Smooth muscle cell (in vitro differentiated cells): Measurements from ENCODE around the gene ECSCR. TPM values are rescaled to one million over a fixed set of nuclear protein-coding genes. Genes with fewer than 3 reads are reported as not detected.

Source experiments
- DNase-seq: peaks from one replicate; lab custom pipeline; 2025; ENCODE audit not compliant: unreplicated experiment; lab: John Stamatoyannopoulos, UW
- H2AFZ ChIP-seq: fragments of 200-600 bp; sonication (generic); 2 replicates; pipeline ENCODE4 v1.6.0; 2016; ENCODE audit warnings: antibody characterized with exemption, low read depth, mild to moderate bottlenecking
- H3F3A ChIP-seq: fragments of 200-600 bp; sonication (generic); 2 replicates; pipeline ENCODE4 v1.6.0; 2017; ENCODE audit warnings: antibody characterized with exemption, low read depth
- H3K27ac ChIP-seq: fragments of 200-600 bp; sonication (generic); 2 replicates; pipeline ENCODE4 v1.5.1; 2016; ENCODE audit warnings: low read depth, mild to moderate bottlenecking
- H3K27me3 ChIP-seq: fragments of 200-600 bp; sonication (generic); 2 replicates; pipeline ENCODE4 v1.6.1; 2016; ENCODE audit warnings: low read depth, mild to moderate bottlenecking
- H3K36me3 ChIP-seq: fragments of 200-600 bp; sonication (generic); 2 replicates; pipeline ENCODE4 v1.5.1; 2016; ENCODE audit warnings: low read depth
- H3K4me1 ChIP-seq: fragments of 200-600 bp; sonication (generic); 2 replicates; pipeline ENCODE4 v1.5.1; 2016; ENCODE audit warnings: low read depth
- H3K4me2 ChIP-seq: fragments of 200-600 bp; sonication (generic); 2 replicates; pipeline ENCODE4 v1.6.0; 2016; ENCODE audit warnings: mild to moderate bottlenecking
- H3K4me3 ChIP-seq: fragments of 200-600 bp; sonication (generic); 2 replicates; pipeline ENCODE4 v1.5.1; 2016; ENCODE audit warnings: mild to moderate bottlenecking
- H3K79me2 ChIP-seq: fragments of 200-600 bp; sonication (generic); 2 replicates; pipeline ENCODE4 v1.6.0; 2016; ENCODE audit warnings: low read depth, mild to moderate bottlenecking
- H3K9ac ChIP-seq: fragments of 200-600 bp; sonication (generic); 2 replicates; pipeline ENCODE4 v1.6.0; 2016; ENCODE audit warnings: low read depth
- H3K9me3 ChIP-seq: fragments of 200-600 bp; sonication (generic); replicated peaks from 2 replicates; pipeline ENCODE4 v1.5.1; 2016; ENCODE audit warnings: low read depth
- H4K20me1 ChIP-seq: fragments of 200-600 bp; sonication (generic); 2 replicates; pipeline ENCODE4 v1.6.0; 2016; ENCODE audit warnings: low read depth
- WGBS: methylation state at CpG from one replicate; pipeline ENCODE4 v1.1.7; 2016; ENCODE audit warnings: low lambda C conversion rate; 5-methylcytosine and 5-hydroxymethylcytosine counted together
- polyA plus RNA-seq: library from polyadenylated mRNA; unstranded; fragments of >200 nt; fragmentation: Nextera tagmentation; extraction: Ambion mirVana; gene quantifications from 2 replicates; pipeline ENCODE4 v1.2.1, GENCODE V29; 2016
- total RNA-seq: library from RNA; depleted of rRNA; stranded (reverse); fragments of >200 nt; gene quantifications from 2 replicates; pipeline ENCODE4 v1.2.3, GENCODE V29; 2014
- TF ChIP-seq, protein P1 (sequence below): fragments of 200-600 bp; sonication (generic); IDR thresholded peaks from 2 replicates; pipeline ENCODE4 v1.5.1; 2017; ENCODE audit warnings: borderline replicate concordance, mild to moderate bottlenecking, antibody characterized with exemption; ENCODE audit not compliant: insufficient read depth, poor library complexity, severe bottlenecking

Gene ECSCR
- total and polyA plus RNA-seq, 2 experiments from 2014 or later = 0.41 TPM; not detected in 1

DNA sequence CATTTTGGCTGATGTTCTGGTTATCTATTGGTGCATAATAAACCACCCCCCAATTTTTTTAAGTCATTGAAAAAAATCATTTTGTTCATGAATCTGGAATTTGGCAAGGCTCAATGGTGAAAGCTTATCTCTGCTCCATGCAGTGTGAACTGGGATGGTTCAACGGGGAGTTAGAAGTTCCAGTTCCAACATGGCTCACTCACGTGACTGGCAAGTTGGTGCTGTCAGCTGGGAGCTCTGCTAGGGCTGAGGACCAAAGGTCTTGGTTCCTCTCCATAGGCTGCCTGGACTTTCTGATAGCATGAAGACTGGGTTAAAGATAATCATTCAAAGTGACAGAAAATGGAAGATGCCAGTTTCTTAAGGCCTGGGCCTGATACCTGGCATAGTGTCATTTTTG, 55.6 kb downstream of the ECSCR start:
- no peak for DNase-seq
- Histone ChIP-seq H3K4me1 (peaks cover 8% of the 10 kb centered on the region), H3K36me3 (no peaks in the 10 kb centered on the region), H3K4me2 (no peak overlapping the region), H3K79me2 (no peaks in the 10 kb centered on the region), H4K20me1 (no peaks in the 10 kb centered on the region), H3K27ac (no peak overlapping the region), H3K27me3 (no peaks in the 10 kb centered on the region), H3F3A (peaks cover 4% of the 10 kb centered on the region), H3K9ac (no peak overlapping the region), H3K4me3 (no peak overlapping the region), H2AFZ (no peak overlapping the region), H3K9me3 (no peaks in the 10 kb centered on the region)
- TF ChIP-seq, protein P1, sequence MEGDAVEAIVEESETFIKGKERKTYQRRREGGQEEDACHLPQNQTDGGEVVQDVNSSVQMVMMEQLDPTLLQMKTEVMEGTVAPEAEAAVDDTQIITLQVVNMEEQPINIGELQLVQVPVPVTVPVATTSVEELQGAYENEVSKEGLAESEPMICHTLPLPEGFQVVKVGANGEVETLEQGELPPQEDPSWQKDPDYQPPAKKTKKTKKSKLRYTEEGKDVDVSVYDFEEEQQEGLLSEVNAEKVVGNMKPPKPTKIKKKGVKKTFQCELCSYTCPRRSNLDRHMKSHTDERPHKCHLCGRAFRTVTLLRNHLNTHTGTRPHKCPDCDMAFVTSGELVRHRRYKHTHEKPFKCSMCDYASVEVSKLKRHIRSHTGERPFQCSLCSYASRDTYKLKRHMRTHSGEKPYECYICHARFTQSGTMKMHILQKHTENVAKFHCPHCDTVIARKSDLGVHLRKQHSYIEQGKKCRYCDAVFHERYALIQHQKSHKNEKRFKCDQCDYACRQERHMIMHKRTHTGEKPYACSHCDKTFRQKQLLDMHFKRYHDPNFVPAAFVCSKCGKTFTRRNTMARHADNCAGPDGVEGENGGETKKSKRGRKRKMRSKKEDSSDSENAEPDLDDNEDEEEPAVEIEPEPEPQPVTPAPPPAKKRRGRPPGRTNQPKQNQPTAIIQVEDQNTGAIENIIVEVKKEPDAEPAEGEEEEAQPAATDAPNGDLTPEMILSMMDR = no peak
- WGBS = 91% methylated on average over 2 of the region's 2 CpGs

GRCh38 chr5:139404484-139404840, 58.1 kb downstream of the ECSCR start:
- TF ChIP-seq, protein P1 = no peak
- 52% methylated on average over 5 of the region's 5 CpGs for WGBS
- peak overlapping the region; percentile 73 for H3K9ac ChIP-seq
- no peaks in the 10 kb centered on the region for H3K36me3 ChIP-seq
- no peaks in the 10 kb centered on the region for H3K27me3 ChIP-seq
- peak overlapping the region; percentile 50 for H3K4me3 ChIP-seq
- H2AFZ ChIP-seq = peak overlapping the region; percentile 80
- H3K4me1 ChIP-seq = peaks cover 8% of the 10 kb centered on the region
- no peaks in the 10 kb centered on the region for H3K9me3 ChIP-seq
- no peaks in the 10 kb centered on the region for H4K20me1 ChIP-seq
- peaks cover 4% of the 10 kb centered on the region for H3F3A ChIP-seq
- H3K79me2 ChIP-seq = no peaks in the 10 kb centered on the region
- H3K27ac ChIP-seq = peak overlapping the region; percentile 92
- H3K4me2 ChIP-seq = peak overlapping the region; percentile 90
- DNase-seq = no peak

GRCh38 chr5:139403787-139404483, 58.6 kb downstream of the ECSCR start, which contains the start of gene SPATA24:
SPATA24 (minus strand) TSS chr5:139404089; CDS start chr5:139404060, 29 bp downstream.
- peak within 1 kb of the TSS; percentile 80 for H2AFZ ChIP-seq
- no peaks in the 10 kb centered on the region for H3K79me2 ChIP-seq
- H3F3A ChIP-seq = peaks cover 4% of the 10 kb centered on the region
- peak; percentile 100 for DNase-seq
- no peaks in the 10 kb centered on the region for H3K9me3 ChIP-seq
- TF ChIP-seq, protein P1 = no peak
- H3K36me3 ChIP-seq = no peaks in the 10 kb centered on the region
- peak within 1 kb of the TSS; percentile 92 for H3K27ac ChIP-seq
- H3K27me3 ChIP-seq = no peaks in the 10 kb centered on the region
- peak within 1 kb of the TSS; percentile 90 for H3K4me2 ChIP-seq
- under 1% methylated on average over 41 of the region's 41 CpGs for WGBS
- peaks cover 8% of the 10 kb centered on the region for H3K4me1 ChIP-seq
- peak within 1 kb of the TSS; percentile 50 for H3K4me3 ChIP-seq
- H4K20me1 ChIP-seq = no peaks in the 10 kb centered on the region
- H3K9ac ChIP-seq = peak within 1 kb of the TSS; percentile 73

DNA sequence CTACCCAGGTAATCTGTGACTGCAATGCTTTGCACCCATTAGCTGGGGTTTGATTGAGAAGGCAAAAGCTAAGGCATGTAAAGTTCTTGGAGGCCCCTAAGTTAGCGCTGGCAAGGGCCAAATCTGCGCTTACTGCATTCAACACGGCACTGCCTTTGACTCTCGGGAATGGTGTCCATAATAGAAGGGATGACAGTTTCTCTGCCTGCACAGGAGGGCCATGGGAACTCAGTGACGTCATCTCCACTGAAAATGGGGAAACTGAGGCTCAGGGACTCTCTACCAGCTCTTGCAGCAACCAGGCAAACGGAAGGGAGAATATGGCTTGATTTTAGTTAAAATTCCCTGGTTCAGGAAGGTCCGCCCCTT, 59.1 kb downstream of the ECSCR start:
- TF ChIP-seq, protein P1 = no peak
- peak overlapping the region; percentile 50 for H3K4me3 ChIP-seq
- peak overlapping the region; percentile 90 for H3K4me2 ChIP-seq
- peaks cover 4% of the 10 kb centered on the region for H3F3A ChIP-seq
- H3K4me1 ChIP-seq = peaks cover 8% of the 10 kb centered on the region
- H3K9ac ChIP-seq = peak overlapping the region; percentile 73
- H4K20me1 ChIP-seq = no peaks in the 10 kb centered on the region
- H3K36me3 ChIP-seq = no peaks in the 10 kb centered on the region
- H3K79me2 ChIP-seq = no peaks in the 10 kb centered on the region
- DNase-seq = no peak
- no peaks in the 10 kb centered on the region for H3K27me3 ChIP-seq
- H2AFZ ChIP-seq = peak overlapping the region; percentile 80
- H3K9me3 ChIP-seq = no peaks in the 10 kb centered on the region
- peak overlapping the region; percentile 92 for H3K27ac ChIP-seq
- WGBS = 33% methylated on average over 7 of the region's 7 CpGs
